GM12801 (cell line): ENCODE results near the gene AHDC1.

ENCODE experiments used
- TF ChIP-seq, protein P1 (sequence below): IDR thresholded peaks from one replicate; pipeline ENCODE4 v1.5.1; 2011; ENCODE audit warnings: control low read depth; ENCODE audit not compliant: insufficient read length; ENCODE audit errors: extremely low read depth

AHDC1 gene

DNA sequence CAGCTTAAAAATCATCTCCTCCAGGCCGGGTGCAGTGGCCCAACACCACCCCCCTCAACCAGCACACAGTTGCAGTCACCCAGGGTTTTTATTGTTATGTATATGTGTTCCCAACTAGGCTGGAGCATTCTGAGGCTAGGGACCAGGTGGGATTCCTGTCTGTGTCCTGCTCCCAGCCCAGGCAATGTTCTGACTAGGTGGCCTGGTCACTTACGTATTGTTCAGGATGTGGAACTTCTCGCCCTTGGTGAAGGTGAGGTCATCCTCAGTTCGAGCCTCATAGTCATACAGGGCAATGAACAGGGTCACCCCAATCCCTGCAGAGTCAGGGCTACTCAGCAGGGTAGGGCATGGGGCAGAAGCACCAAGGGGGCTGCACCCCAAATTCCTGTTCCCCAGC is 18.9 kb upstream of the AHDC1 start:
- TF ChIP-seq, protein P1, sequence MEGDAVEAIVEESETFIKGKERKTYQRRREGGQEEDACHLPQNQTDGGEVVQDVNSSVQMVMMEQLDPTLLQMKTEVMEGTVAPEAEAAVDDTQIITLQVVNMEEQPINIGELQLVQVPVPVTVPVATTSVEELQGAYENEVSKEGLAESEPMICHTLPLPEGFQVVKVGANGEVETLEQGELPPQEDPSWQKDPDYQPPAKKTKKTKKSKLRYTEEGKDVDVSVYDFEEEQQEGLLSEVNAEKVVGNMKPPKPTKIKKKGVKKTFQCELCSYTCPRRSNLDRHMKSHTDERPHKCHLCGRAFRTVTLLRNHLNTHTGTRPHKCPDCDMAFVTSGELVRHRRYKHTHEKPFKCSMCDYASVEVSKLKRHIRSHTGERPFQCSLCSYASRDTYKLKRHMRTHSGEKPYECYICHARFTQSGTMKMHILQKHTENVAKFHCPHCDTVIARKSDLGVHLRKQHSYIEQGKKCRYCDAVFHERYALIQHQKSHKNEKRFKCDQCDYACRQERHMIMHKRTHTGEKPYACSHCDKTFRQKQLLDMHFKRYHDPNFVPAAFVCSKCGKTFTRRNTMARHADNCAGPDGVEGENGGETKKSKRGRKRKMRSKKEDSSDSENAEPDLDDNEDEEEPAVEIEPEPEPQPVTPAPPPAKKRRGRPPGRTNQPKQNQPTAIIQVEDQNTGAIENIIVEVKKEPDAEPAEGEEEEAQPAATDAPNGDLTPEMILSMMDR = no peak

GRCh38 chr1:27621051-27621920 is 17.3 kb upstream of the AHDC1 start:
- TF ChIP-seq, protein P1 = no peak

- TF ChIP-seq, protein P1 = no peak
Observed at GRCh38 chr1:27618341-27619082, 14.6 kb upstream of the AHDC1 start.

GRCh38 chr1:27617420-27617819 is 13.5 kb upstream of the AHDC1 start:
- TF ChIP-seq, protein P1 = no peak

- TF ChIP-seq, protein P1 = no peak
Observed at GRCh38 chr1:27616441-27616840, 12.5 kb upstream of the AHDC1 start.

DNA sequence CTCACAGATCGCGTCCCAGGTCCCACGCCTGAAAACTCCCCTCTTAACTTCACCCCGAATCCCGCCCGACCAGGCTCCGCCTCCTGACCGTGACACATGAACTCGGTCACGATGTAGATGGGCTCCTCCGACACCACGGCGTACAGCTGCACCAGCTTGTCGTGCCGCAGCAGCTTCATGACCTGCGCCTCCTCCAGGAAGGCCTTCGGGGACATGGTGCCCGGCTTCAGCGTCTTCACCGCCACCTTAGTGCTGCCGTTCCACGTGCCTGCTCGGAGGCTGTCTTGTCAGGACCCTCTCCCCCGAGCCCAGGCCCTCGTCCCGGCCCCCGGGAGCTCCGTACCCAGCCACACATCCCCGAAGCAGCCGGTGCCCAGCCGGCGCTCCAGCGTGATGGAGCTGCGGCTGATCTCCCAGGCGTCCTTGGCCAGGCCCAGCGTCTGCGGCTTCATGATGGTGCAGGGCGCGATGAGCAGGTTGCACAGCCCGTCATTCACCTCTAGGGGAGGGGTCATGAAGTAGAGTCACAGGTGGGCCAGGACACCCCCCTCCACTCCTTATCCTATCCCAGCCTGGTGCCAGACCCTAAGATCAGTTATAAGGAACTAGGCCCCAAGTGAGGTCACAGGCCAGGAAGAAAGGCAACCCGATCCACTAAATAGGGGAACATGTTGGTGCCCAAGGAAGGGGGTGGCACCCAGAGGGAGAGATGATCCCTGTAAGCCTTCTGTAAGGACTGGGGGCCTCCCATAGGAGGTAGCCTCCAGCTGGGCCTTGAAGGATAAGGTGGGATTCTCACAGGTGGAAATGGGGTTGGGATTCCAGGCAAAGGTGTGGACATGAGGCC is 11.6 kb upstream of the AHDC1 start:
- TF ChIP-seq, protein P1 = no peak
